GM12874 (cell line): ENCODE measurements around the gene ZCCHC7.

ENCODE experiments used
- TF ChIP-seq, protein P1 (sequence below): IDR thresholded peaks from 2 replicates; pipeline ENCODE4 v1.5.1; 2011; ENCODE audit warnings: low read depth, mild to moderate bottlenecking, control low read depth, low read length, moderate library complexity; ENCODE audit not compliant: insufficient read depth

Gene ZCCHC7

DNA sequence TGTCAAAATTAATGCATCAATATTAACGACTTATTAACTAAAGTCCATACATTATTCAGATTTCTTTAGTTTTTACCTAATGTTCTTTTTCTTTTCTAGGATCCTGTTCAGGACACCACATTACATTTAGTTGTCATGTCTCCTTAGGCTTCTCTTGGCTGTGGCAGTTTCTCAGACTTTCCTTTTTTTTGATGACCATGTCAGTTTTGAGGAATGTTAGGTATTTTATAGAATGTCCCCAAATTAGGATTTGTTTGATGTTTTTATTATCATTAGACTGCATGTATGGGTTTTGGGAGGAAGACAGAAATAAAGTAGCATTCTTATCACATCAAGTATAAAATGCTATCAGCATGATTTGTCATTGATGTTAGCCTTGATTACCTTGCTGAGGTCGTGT, 32.0 kb downstream of the ZCCHC7 start:
- TF ChIP-seq, protein P1, sequence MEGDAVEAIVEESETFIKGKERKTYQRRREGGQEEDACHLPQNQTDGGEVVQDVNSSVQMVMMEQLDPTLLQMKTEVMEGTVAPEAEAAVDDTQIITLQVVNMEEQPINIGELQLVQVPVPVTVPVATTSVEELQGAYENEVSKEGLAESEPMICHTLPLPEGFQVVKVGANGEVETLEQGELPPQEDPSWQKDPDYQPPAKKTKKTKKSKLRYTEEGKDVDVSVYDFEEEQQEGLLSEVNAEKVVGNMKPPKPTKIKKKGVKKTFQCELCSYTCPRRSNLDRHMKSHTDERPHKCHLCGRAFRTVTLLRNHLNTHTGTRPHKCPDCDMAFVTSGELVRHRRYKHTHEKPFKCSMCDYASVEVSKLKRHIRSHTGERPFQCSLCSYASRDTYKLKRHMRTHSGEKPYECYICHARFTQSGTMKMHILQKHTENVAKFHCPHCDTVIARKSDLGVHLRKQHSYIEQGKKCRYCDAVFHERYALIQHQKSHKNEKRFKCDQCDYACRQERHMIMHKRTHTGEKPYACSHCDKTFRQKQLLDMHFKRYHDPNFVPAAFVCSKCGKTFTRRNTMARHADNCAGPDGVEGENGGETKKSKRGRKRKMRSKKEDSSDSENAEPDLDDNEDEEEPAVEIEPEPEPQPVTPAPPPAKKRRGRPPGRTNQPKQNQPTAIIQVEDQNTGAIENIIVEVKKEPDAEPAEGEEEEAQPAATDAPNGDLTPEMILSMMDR, result no peak

DNA sequence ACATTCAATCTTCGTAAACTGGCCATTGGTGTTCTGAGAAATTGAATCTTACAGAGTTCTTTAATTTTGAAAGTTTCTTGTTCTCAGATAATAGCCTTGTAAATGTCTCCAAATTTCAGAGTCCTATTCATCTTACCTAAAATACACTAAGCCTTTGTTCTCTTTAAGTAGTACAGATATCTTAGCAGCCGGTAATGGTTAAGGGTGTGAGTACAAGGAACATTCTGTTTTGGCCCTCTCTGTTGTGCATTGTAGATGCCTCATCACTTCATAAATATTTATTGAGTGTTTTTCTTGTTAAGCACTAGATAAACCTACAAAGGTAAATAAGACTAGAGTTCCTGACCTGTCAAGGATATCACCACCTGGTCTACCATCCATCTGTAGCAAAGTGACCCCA, 35.2 kb downstream of the ZCCHC7 start:
- TF ChIP-seq, protein P1, result no peak

DNA sequence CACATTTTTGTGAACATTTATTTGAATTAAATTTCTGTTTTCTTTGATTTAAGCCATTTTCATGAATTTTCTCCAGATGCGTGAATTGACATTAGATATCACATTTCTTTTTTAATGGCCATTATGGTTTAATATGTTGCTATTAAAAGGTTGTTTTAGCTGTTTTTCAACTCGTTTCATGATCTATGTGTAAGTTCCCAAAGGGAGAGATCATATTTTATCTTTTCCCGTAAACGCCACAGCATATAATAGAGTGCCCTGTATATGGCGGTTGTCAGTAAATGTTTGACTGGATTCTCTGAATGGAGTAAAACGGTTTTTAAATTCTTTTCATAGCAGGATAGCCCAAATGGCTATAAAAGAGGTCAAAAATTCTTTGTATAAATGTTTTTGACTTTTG, 35.8 kb downstream of the ZCCHC7 start:
- TF ChIP-seq, protein P1, result no peak

DNA sequence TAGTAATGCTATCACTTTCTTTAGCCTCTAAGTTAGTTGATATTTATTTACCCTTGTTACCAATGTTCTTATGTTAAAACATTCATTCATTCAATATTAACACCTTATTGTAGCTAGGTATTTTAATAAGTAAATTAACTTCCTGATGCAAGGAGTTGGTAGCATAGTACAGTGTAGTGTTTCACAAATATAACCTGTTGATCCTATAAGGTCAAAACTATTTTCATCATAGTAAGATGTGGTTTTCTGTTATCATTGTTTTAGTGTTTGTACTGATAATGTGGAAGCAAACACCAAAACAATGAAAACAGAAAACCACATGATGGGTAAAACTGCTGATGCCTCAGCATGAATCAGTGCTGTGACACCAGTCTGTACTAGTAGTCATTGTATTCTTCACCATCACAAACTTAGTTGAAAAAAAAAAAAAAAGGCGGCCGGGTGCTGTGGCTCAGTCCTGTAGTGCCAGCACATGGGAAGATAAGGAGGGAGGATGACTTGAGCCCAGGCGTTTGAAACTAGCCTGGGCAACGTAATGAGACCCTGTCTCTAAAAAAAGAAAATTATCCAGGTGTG, 36.5 kb downstream of the ZCCHC7 start:
- TF ChIP-seq, protein P1, result no peak

DNA sequence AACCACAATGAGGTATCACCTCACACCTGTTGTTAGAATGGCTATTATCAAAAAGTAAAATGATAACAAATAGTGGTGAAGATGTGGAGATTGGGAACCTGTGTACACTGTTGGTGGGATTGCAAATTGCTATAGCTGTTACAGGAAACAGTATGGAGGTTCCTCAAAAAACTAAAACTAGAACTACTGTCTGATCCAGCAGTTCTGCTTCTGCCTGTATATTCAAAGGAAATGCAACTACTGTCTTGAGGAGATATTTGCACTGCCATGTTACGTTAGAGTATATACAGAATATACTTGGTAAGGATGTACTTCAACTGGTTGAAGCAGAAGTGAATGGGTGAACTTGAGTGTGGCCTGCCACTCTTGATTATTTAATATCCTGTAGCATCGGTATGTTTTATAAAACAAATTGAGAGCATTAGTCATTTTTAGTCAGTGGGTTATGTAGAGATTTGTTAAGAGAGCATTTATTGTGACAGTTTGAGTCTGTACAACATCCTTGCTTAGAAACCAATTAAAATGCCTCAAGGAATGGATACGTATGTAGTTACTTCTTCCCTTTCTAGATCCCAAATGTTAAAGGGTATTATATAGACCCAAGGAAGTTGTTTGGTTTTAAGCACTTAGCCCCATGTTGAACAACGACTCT, 37.5 kb downstream of the ZCCHC7 start:
- TF ChIP-seq, protein P1, result no peak

DNA sequence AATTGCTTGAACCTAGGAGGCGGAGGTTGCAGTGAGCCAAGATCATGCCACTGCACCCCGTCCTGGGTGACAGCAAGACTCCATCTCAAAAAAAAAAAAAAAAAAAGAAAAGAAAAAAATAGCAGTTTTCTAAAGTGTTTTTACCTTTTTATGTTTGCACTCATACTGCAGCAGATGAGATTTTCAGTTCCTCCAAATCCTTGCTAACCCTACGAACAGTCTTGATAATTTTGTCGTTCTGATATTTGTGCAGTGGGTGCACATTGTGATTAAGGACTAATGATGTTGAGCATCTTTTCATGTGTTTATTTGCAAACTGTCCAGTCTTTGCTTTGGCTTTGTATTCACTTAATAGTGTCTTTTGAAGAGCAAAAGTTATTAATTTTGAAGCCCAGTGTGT, 42.9 kb downstream of the ZCCHC7 start:
- TF ChIP-seq, protein P1, result no peak

DNA sequence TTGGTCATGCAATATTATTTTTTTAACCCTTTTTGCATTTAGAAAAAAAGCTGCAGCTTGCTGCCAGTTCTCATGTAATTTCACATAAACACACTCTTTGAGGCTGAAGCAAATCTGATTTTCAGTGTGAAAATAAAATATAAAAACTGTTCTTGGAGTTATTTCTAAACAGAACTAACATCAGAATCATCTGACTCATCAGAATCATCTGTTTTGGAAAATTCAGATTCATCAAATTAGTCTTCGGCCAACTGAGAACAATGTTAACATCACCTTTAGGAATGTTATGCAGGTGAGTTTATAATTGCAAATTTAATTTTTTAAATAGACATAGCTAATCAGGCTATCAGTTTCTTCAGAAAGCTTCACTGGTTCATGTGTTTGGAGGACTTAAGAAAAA, 45.3 kb downstream of the ZCCHC7 start:
- TF ChIP-seq, protein P1, result no peak
